Activated gamma-delta T cell treated with Interleukin-2 at 50 U/mL for 16 hours (primary cell): ENCODE measurements around the gene ANO6.

ENCODE experiments used
- DNase-seq: peaks from one replicate; pipeline ENCODE4 v3.0.0-alpha.2; 2020

The ANO6 gene

GRCh38 chr12:45284096-45284901 lies 68.4 kb downstream of the ANO6 start:
- no peak for DNase-seq

- DNase-seq, result no peak
Measured at GRCh38 chr12:45285717-45286116, 69.8 kb downstream of the ANO6 start.

GRCh38 chr12:45286621-45287020 lies 70.7 kb downstream of the ANO6 start:
- DNase-seq, result no peak

- DNase-seq, result no peak
Measured at GRCh38 chr12:45289245-45290215, 73.6 kb downstream of the ANO6 start.

- DNase-seq, result no peak
Measured at GRCh38 chr12:45290216-45290605, 74.3 kb downstream of the ANO6 start.

GRCh38 chr12:45291518-45291917 lies 75.6 kb downstream of the ANO6 start:
- no peak for DNase-seq

- no peak for DNase-seq
Measured at GRCh38 chr12:45292486-45293195, 76.7 kb downstream of the ANO6 start.

- DNase-seq, result no peak
Measured at GRCh38 chr12:45294906-45295305, 79.0 kb downstream of the ANO6 start.

- no peak for DNase-seq
Measured at GRCh38 chr12:45296046-45296586, 80.2 kb downstream of the ANO6 start.

GRCh38 chr12:45298047-45298446 lies 82.2 kb downstream of the ANO6 start:
- DNase-seq, result no peak

GRCh38 chr12:45298721-45299692 lies 83.1 kb downstream of the ANO6 start:
- DNase-seq, result no peak

GRCh38 chr12:45302621-45303369 lies 86.9 kb downstream of the ANO6 start:
- DNase-seq, result no peak

- no peak for DNase-seq
Measured at GRCh38 chr12:45303945-45304344, 88.0 kb downstream of the ANO6 start.

- DNase-seq, result no peak
Measured at GRCh38 chr12:45304514-45305178, 88.8 kb downstream of the ANO6 start.

GRCh38 chr12:45305907-45306306 lies 90.0 kb downstream of the ANO6 start:
- DNase-seq, result no peak

- no peak for DNase-seq
Measured at GRCh38 chr12:45309836-45310626, 94.1 kb downstream of the ANO6 start.

GRCh38 chr12:45310627-45310968 lies 94.7 kb downstream of the ANO6 start:
- no peak for DNase-seq

- no peak for DNase-seq
Measured at GRCh38 chr12:45312012-45312411, 96.1 kb downstream of the ANO6 start.

GRCh38 chr12:45314770-45315169 lies 98.9 kb downstream of the ANO6 start:
- DNase-seq, result no peak

GRCh38 chr12:45315462-45315861 lies 99.6 kb downstream of the ANO6 start:
- DNase-seq, result no peak
